MM.1S (cell line): ENCODE data around the gene UQCR10.

ENCODE experiments used
- CTCF ChIP-seq: fragments of 300-600 bp; sonication (generic); IDR thresholded peaks from 2 replicates; pipeline ENCODE4 v1.5.1; 2016; ENCODE audit warnings: antibody characterized with exemption, low read length, mixed read lengths
- EZH2 ChIP-seq: fragments of 300-600 bp; sonication (generic); optimal IDR thresholded peaks from 2 replicates; pipeline ENCODE3; 2017; ENCODE audit warnings: low read depth, mild to moderate bottlenecking, antibody characterized with exemption, low read length, mixed read lengths

GRCh38 chr22:29799217-29799680 is 32.1 kb downstream of the UQCR10 start:
- no peak for TF ChIP-seq CTCF
- TF ChIP-seq EZH2: no peak
